Activated CD4-positive, alpha-beta T cell treated with anti-CD3 and anti-CD28 coated beads for 4 hours (primary cell): ENCODE results near the gene FMNL2.

Source experiments
- DNase-seq, 2 donors: peaks; one replicate each; pipeline ENCODE4 v3.0.0-alpha.2; 2020

Gene FMNL2

DNA sequence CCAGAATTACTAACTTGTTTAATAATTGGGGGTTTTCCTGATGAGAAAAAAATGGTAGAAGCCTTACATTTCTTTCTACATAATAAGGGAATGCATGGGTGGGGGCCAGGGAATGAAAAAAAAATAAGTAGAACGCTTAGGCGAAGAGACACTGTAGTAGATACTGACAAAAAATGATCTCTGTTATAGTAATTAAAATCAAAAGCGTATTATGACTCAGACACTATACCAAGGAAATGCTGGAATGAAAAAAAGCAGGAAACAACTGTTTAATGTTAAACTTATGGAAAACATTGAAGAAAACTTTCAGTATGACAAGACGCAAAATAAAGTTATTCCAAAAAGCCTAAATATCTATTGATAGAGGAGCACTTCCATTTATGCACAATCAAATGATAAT, 339.4 kb downstream of the FMNL2 start:
- DNase-seq = no peak

GRCh38 chr2:152676461-152676860, 341.5 kb downstream of the FMNL2 start:
- no peak for DNase-seq

- no peak for DNase-seq
These were observed 343.8 kb downstream of the FMNL2 start for GRCh38 chr2:152678808-152679207.

- no peak for DNase-seq
These were observed 347.7 kb downstream of the FMNL2 start for GRCh38 chr2:152682663-152683062.

DNA sequence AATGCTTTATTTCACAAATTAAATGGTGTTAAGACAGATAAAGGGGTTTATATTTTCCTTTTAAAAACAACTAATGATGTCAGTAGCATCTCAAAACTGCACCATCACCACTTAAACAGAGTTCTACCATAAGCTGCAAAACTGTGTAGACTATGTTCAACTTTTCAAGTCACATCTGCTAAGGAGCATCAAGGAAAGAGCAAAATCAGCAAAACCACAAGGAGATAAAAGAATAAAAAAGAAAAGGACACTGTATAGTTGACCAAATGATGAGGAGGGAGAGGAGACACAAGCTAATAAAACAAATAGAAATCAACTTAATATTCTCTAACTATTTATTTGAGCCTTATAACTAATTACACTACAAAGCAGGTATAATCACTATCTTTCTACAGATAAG, 348.4 kb downstream of the FMNL2 start:
- no peak for DNase-seq

- no peak for DNase-seq
These were observed 351.3 kb downstream of the FMNL2 start for GRCh38 chr2:152686321-152686720.

DNA sequence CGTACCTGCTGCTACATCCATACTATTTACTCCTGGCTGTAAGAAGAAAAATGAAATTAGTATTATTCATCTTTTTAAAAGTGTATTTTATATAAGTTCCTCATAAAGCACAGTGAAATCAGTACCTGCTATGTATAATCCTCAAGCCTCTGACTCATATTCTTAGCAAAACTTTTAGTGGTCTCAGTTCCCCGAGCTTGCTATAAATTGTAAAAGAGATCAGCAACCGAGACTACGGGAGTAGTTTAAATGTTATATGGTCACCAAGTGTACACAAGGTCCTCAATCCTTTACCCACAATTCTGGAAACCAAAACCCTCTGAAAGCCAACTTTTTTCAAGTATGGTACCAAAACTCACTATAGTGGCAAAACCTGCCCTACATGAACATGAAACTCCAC, 358.1 kb downstream of the FMNL2 start:
- no peak for DNase-seq

DNA sequence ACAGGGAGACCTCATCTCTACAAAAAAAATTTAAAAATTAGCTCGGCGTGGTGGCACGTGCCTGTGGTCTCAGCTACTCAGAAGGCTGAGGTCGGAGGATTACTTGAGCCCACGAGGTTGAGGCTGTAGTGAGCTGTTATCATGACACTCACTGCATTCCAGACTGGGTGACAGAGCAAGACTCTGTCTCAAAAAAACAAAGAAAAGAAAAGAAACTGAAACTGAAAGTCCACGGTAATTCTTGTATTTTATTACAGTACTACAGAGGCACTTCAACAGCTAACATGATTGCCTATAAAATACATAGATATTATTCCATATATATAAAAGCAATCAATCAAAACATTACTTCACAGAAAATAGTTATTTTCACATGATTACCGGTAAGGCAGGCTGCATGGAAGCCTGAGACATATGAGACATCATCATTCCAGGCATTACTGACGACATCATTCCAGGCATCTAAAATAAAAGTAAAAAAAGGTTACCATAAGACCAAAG, 359.2 kb downstream of the FMNL2 start:
- peak; percentile 27 for DNase-seq

GRCh38 chr2:152695763-152696162, 360.8 kb downstream of the FMNL2 start:
- no peak for DNase-seq

GRCh38 chr2:152696476-152696875, 361.5 kb downstream of the FMNL2 start:
- DNase-seq = no peak
